Memory B cell (primary cell): ENCODE results near the gene ATP6V0A1.
A peak's percentile ranks its signal among the peaks of the same experiment; 100 is the strongest.

Source experiments
- ATAC-seq: fragments of 150-1000 bp; cut with Tn5 transposase; 2 replicates; pipeline ENCODE4 v1.10.0; 2021; ENCODE audit warnings: low read depth, mild to moderate bottlenecking, moderate library complexity
- DNase-seq, 2 donors: peaks; one replicate each; pipeline ENCODE4 v3.0.0; 2022; ENCODE audit warnings: low spot score in 2 of 2
- H3K27ac Mint-ChIP-seq: one replicate; pipeline ENCODE4 v1.8.0; 2022; ENCODE audit warnings: mild to moderate bottlenecking, moderate library complexity, mixed read lengths
- H3K27me3 Mint-ChIP-seq: one replicate; pipeline ENCODE4 v1.8.0; 2022; ENCODE audit warnings: mixed read lengths
- H3K36me3 Mint-ChIP-seq: one replicate; pipeline ENCODE4 v1.8.0; 2022; ENCODE audit warnings: mild to moderate bottlenecking, mixed read lengths
- H3K4me1 Mint-ChIP-seq: one replicate; pipeline ENCODE4 v1.8.0; 2022; ENCODE audit warnings: mixed read lengths
- H3K4me3 Mint-ChIP-seq: one replicate; pipeline ENCODE4 v1.8.0; 2022; ENCODE audit warnings: mild to moderate bottlenecking, moderate library complexity, mixed read lengths
- H3K9me3 Mint-ChIP-seq: one replicate; pipeline ENCODE4 v1.8.0; 2022; ENCODE audit warnings: mixed read lengths

The ATP6V0A1 gene

GRCh38 chr17:42525221-42525620, 66.5 kb downstream of the ATP6V0A1 start:
- Mint-ChIP-seq H3K27ac (no peak overlapping the region), H3K4me1 (peaks cover 6% of the 10 kb centered on the region), H3K36me3 (peaks cover 19% of the 10 kb centered on the region), H3K9me3 (no peaks in the 10 kb centered on the region), H3K27me3 (peaks cover 1% of the 10 kb centered on the region), H3K4me3 (no peak overlapping the region)
- ATAC-seq: no peak
- DNase-seq: no peak

GRCh38 chr17:42526031-42526444, 67.4 kb downstream of the ATP6V0A1 start:
- Mint-ChIP-seq H3K27ac (no peak overlapping the region), H3K4me3 (no peak overlapping the region), H3K9me3 (no peaks in the 10 kb centered on the region), H3K36me3 (peaks cover 18% of the 10 kb centered on the region), H3K4me1 (peaks cover 11% of the 10 kb centered on the region), H3K27me3 (peaks cover 1% of the 10 kb centered on the region)
- ATAC-seq: no peak
- DNase-seq: no peak

- peaks cover 15% of the 10 kb centered on the region for H3K4me1 Mint-ChIP-seq
- H3K9me3 Mint-ChIP-seq: no peaks in the 10 kb centered on the region
- no peaks in the 10 kb centered on the region for H3K36me3 Mint-ChIP-seq
- peaks cover 1% of the 10 kb centered on the region for H3K27me3 Mint-ChIP-seq
- ATAC-seq (no peak), DNase-seq (no peak)
- no peak overlapping the region for H3K27ac Mint-ChIP-seq
- no peak overlapping the region for H3K4me3 Mint-ChIP-seq
These were observed 69.3 kb downstream of the ATP6V0A1 start for GRCh38 chr17:42527932-42528331.

- no peak for ATAC-seq
- no peaks in the 10 kb centered on the region for H3K36me3 Mint-ChIP-seq
- H3K27ac Mint-ChIP-seq: no peak overlapping the region
- H3K9me3 Mint-ChIP-seq: no peaks in the 10 kb centered on the region
- H3K4me3 Mint-ChIP-seq: no peak overlapping the region
- DNase-seq: no peak
- peaks cover 1% of the 10 kb centered on the region for H3K27me3 Mint-ChIP-seq
- H3K4me1 Mint-ChIP-seq: peaks cover 18% of the 10 kb centered on the region
These were observed 70.4 kb downstream of the ATP6V0A1 start for GRCh38 chr17:42529061-42529460.

GRCh38 chr17:42530952-42531454, 72.3 kb downstream of the ATP6V0A1 start:
- no peak overlapping the region for H3K27ac Mint-ChIP-seq
- no peaks in the 10 kb centered on the region for H3K36me3 Mint-ChIP-seq
- peaks cover 1% of the 10 kb centered on the region for H3K27me3 Mint-ChIP-seq
- H3K4me3 Mint-ChIP-seq: peak overlapping the region; percentile 84
- no peaks in the 10 kb centered on the region for H3K9me3 Mint-ChIP-seq
- DNase-seq (no peak), ATAC-seq (no peak)
- H3K4me1 Mint-ChIP-seq: peaks cover 20% of the 10 kb centered on the region

- Mint-ChIP-seq H3K4me3 (peak overlapping the region; percentile 84), H3K27me3 (peaks cover 1% of the 10 kb centered on the region), H3K27ac (no peak overlapping the region), H3K36me3 (no peaks in the 10 kb centered on the region), H3K4me1 (peaks cover 22% of the 10 kb centered on the region), H3K9me3 (no peaks in the 10 kb centered on the region)
- peak; percentile 32 to 49 for DNase-seq
- peak; percentile 28 for ATAC-seq
These were observed 73.0 kb downstream of the ATP6V0A1 start for GRCh38 chr17:42531455-42532354.

GRCh38 chr17:42535155-42536047, 76.7 kb downstream of the ATP6V0A1 start:
- Mint-ChIP-seq H3K4me1 (peaks cover 24% of the 10 kb centered on the region), H3K27me3 (no peaks in the 10 kb centered on the region), H3K36me3 (peaks cover 2% of the 10 kb centered on the region), H3K4me3 (peak overlapping the region; percentile 85), H3K9me3 (no peaks in the 10 kb centered on the region), H3K27ac (peak overlapping the region; percentile 92)
- ATAC-seq (peak; percentile 20), DNase-seq (no peak)

- H3K27me3 Mint-ChIP-seq: no peaks in the 10 kb centered on the region
- ATAC-seq: peak; percentile 88
- H3K36me3 Mint-ChIP-seq: peaks cover 2% of the 10 kb centered on the region
- no peaks in the 10 kb centered on the region for H3K9me3 Mint-ChIP-seq
- peaks cover 20% of the 10 kb centered on the region for H3K4me1 Mint-ChIP-seq
- H3K27ac Mint-ChIP-seq: peak within 1 kb of the TSS; percentile 92
- peak; percentile 82 to 91 for DNase-seq
- H3K4me3 Mint-ChIP-seq: peak within 1 kb of the TSS; percentile 88
These were observed 77.3 kb downstream of the ATP6V0A1 start, which contains the start of gene NAGLU for GRCh38 chr17:42536048-42536371. Gene NAGLU (plus strand): TSS chr17:42536241. CDS start chr17:42536273, 32 bp downstream.

GRCh38 chr17:42536372-42537155, 77.9 kb downstream of the ATP6V0A1 start:
- Mint-ChIP-seq H3K4me1 (peaks cover 18% of the 10 kb centered on the region), H3K4me3 (peak overlapping the region; percentile 88), H3K27me3 (no peaks in the 10 kb centered on the region), H3K36me3 (peaks cover 4% of the 10 kb centered on the region), H3K9me3 (no peaks in the 10 kb centered on the region), H3K27ac (peak overlapping the region; percentile 92)
- DNase-seq (peak in 1 of 2 donors; percentile 48), ATAC-seq (peak; percentile 55)

GRCh38 chr17:42537156-42537805, 78.6 kb downstream of the ATP6V0A1 start:
- no peaks in the 10 kb centered on the region for H3K9me3 Mint-ChIP-seq
- peaks cover 16% of the 10 kb centered on the region for H3K4me1 Mint-ChIP-seq
- H3K27ac Mint-ChIP-seq: no peak overlapping the region

GRCh38 chr17:42537826-42538451, 79.3 kb downstream of the ATP6V0A1 start:
- H3K27me3 Mint-ChIP-seq: no peaks in the 10 kb centered on the region
- peak overlapping the region; percentile 21 for H3K27ac Mint-ChIP-seq
- peaks cover 4% of the 10 kb centered on the region for H3K36me3 Mint-ChIP-seq

More at GRCh38 chr17:42537156-42537805, 78.6 kb downstream of the ATP6V0A1 start:
- Mint-ChIP-seq H3K4me3 (peak overlapping the region; percentile 88), H3K27me3 (no peaks in the 10 kb centered on the region), H3K36me3 (peaks cover 4% of the 10 kb centered on the region)
- DNase-seq: no peak
- no peak for ATAC-seq

GRCh38 chr17:42538482-42538881, 79.8 kb downstream of the ATP6V0A1 start:
- Mint-ChIP-seq H3K4me3 (no peak overlapping the region), H3K9me3 (no peaks in the 10 kb centered on the region), H3K36me3 (peaks cover 4% of the 10 kb centered on the region), H3K27ac (no peak overlapping the region), H3K4me1 (peaks cover 14% of the 10 kb centered on the region), H3K27me3 (no peaks in the 10 kb centered on the region)
- DNase-seq: no peak
- no peak for ATAC-seq

More at GRCh38 chr17:42537826-42538451, 79.3 kb downstream of the ATP6V0A1 start:
- DNase-seq (no peak), ATAC-seq (no peak)
- Mint-ChIP-seq H3K9me3 (no peaks in the 10 kb centered on the region), H3K4me3 (peak overlapping the region; percentile 78), H3K4me1 (peaks cover 16% of the 10 kb centered on the region)
